ENCODE results near the gene DDB1. TPM values are rescaled to one million over a fixed set of nuclear protein-coding genes. Genes with fewer than 3 reads are reported as not detected.

The DDB1 gene
- total RNA-seq, 1 donor: 335 TPM

- DNase-seq (ENCODE audit: low read depth): no peak
- no peak overlapping the region for H3K4me3 ChIP-seq (ENCODE audit: low read depth, low read length)
- TF ChIP-seq CTCF (IDR thresholded peaks at IDR 0.05; ENCODE audit: insufficient read depth, low read depth, low read length): no peak
These were observed 23.8 kb upstream of the DDB1 start for GRCh38 chr11:61356706-61357105.

GRCh38 chr11:61354208-61354607 lies 21.3 kb upstream of the DDB1 start:
- no peak for TF ChIP-seq CTCF (IDR thresholded peaks at IDR 0.05; ENCODE audit: insufficient read depth, low read depth, low read length)
- no peak for DNase-seq (ENCODE audit: low read depth)
- H3K4me3 ChIP-seq (ENCODE audit: low read depth, low read length): no peak overlapping the region

- no peak for TF ChIP-seq CTCF (IDR thresholded peaks at IDR 0.05; ENCODE audit: insufficient read depth, low read depth, low read length)
- DNase-seq (ENCODE audit: low read depth): no peak
- H3K4me3 ChIP-seq (ENCODE audit: low read depth, low read length): no peak overlapping the region
These were observed 20.5 kb upstream of the DDB1 start for GRCh38 chr11:61353131-61354067.

GRCh38 chr11:61352038-61352437 lies 19.1 kb upstream of the DDB1 start:
- H3K4me3 ChIP-seq (ENCODE audit: low read depth, low read length): no peak overlapping the region
- no peak for DNase-seq (ENCODE audit: low read depth)
- TF ChIP-seq CTCF (IDR thresholded peaks at IDR 0.05; ENCODE audit: insufficient read depth, low read depth, low read length): no peak

GRCh38 chr11:61350803-61351202 lies 17.9 kb upstream of the DDB1 start:
- no peak overlapping the region for H3K4me3 ChIP-seq (ENCODE audit: low read depth, low read length)
- no peak for TF ChIP-seq CTCF (IDR thresholded peaks at IDR 0.05; ENCODE audit: insufficient read depth, low read depth, low read length)
- DNase-seq (ENCODE audit: low read depth): no peak

GRCh38 chr11:61350336-61350735 lies 17.4 kb upstream of the DDB1 start:
- DNase-seq (ENCODE audit: low read depth): no peak
- no peak for TF ChIP-seq CTCF (IDR thresholded peaks at IDR 0.05; ENCODE audit: insufficient read depth, low read depth, low read length)
- no peak overlapping the region for H3K4me3 ChIP-seq (ENCODE audit: low read depth, low read length)

Measured in fibroblast of villous mesenchyme (primary cell).